ENCODE measurements around the gene NDUFA3. TPM values are rescaled to one million over a fixed set of nuclear protein-coding genes. Genes with fewer than 3 reads are reported as not detected.

The NDUFA3 gene
- total RNA-seq, 2 experiments from 2014 or later, result 138 to 152 TPM

DNA sequence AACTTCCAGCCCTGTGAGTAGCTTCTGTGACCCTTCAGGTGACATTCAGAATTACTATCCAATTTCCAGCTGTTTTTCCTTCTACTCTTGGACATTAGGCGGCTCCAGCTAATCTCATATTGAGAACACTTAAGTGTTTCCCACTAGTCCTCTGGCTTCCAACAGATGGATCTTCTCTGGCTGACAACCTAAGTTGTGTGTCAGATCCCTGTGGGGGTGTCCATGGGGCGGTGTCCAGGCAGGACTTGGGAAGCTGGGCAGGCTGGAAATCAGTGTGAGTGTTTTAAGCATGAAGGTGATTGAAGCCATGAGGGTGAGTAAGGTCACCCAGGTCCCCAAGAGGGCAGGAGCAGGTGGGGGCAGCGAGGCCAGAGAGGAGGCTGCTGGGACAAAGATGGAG is 45.0 kb downstream of the NDUFA3 start:
- DNase-seq, result no peak
- no peak for ATAC-seq
- H3K4me1 Mint-ChIP-seq (ENCODE audit: low read depth), result no peaks in the 10 kb centered on the region
- H3K4me3 Mint-ChIP-seq, result no peak overlapping the region
- peaks cover 70% of the 10 kb centered on the region for H3K36me3 Mint-ChIP-seq (ENCODE audit: low read depth)
- CTCF ChIA-PET, result no interaction called here
- H3K27me3 Mint-ChIP-seq (ENCODE audit: low read depth), result no peaks in the 10 kb centered on the region
- no peak overlapping the region for H3K27ac Mint-ChIP-seq
- POLR2A ChIA-PET, result interaction anchor here (0.9 to 2.8 kb wide), 2 partner anchors 11 to 12 kb away, joined by 3 to 12 read pairs; partner anchors contain the start of genes CNOT3 and LENG1
- H3K9me3 Mint-ChIP-seq (ENCODE audit: insufficient read depth), result no peaks in the 10 kb centered on the region

DNA sequence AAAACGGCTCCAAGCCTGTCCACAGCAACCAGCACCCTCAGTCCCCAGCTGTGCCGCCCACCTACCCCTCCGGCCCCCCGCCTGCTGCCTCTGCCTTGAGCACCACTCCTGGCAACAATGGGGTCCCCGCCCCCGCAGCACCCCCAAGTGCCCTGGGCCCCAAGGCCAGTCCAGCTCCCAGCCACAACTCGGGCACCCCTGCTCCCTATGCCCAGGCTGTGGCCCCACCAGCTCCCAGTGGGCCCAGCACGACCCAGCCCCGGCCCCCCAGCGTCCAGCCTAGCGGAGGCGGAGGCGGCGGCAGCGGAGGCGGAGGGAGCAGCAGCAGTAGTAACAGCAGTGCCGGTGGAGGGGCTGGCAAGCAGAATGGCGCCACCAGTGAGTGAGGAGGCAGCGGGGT is 45.5 kb downstream of the NDUFA3 start:
- ATAC-seq (no peak), DNase-seq (no peak)
- Mint-ChIP-seq H3K9me3 (ENCODE audit: insufficient read depth) (no peaks in the 10 kb centered on the region), H3K27ac (no peak overlapping the region), H3K4me1 (ENCODE audit: low read depth) (peaks cover under 1% of the 10 kb centered on the region), H3K4me3 (no peak overlapping the region), H3K27me3 (ENCODE audit: low read depth) (no peaks in the 10 kb centered on the region), H3K36me3 (ENCODE audit: low read depth) (peaks cover 69% of the 10 kb centered on the region)
- ChIA-PET CTCF (no interaction called here), POLR2A (interaction anchor here (0.9 to 2.8 kb wide), 2 partner anchors 11 kb away, joined by 3 to 12 read pairs; partner anchors contain the start of genes CNOT3 and LENG1)

DNA sequence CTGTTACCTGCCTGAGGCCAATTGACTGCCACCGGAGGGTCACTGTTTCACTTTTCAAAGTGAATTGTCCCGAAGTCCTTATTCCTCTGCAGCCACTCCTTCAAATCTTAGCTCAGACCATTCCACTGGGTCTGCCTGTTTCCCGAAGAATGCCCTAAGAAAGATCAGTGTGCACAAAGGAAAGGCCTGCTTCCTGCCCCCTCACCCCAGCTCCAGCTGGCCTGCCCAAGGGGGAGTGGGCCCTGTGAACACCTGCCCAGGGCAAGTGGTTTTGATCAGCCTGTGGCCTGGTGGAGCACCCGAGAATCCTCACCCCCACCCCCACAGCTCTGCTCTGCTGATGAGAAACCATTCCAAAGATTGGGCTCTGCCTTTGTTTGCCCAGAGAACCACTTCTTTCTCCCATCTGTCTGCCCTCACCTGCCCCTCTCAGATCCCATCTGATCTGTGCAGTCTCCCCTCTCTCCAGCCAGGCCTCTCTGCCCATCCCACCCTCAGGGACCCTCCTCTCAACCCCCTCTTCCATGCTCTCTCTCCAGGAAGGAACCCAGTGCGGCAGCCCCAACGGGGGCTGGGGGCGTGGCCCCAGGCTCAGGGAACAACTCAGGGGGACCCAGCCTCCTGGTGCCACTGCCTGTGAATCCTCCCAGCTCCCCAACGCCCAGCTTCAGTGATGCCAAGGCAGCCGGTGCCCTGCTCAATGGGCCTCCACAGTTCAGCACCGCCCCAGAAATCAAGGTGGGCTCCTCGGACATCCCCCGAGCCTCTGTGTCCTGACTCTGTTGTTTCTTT is 46.6 kb downstream of the NDUFA3 start:
- H3K27ac Mint-ChIP-seq, result no peak overlapping the region
- H3K36me3 Mint-ChIP-seq (ENCODE audit: low read depth), result peaks cover 69% of the 10 kb centered on the region
- ChIA-PET POLR2A (interaction anchor here (2.8 kb wide), 1 partner anchor 10 kb away, joined by 12 read pairs; the partner anchor contains the start of gene LENG1), CTCF (no interaction called here)
- H3K4me3 Mint-ChIP-seq, result no peak overlapping the region
- no peaks in the 10 kb centered on the region for H3K27me3 Mint-ChIP-seq (ENCODE audit: low read depth)
- H3K9me3 Mint-ChIP-seq (ENCODE audit: insufficient read depth), result no peaks in the 10 kb centered on the region
- ATAC-seq (no peak), DNase-seq (no peak)
- H3K4me1 Mint-ChIP-seq (ENCODE audit: low read depth), result peaks cover 9% of the 10 kb centered on the region

- ATAC-seq (no peak), DNase-seq (no peak)
- Mint-ChIP-seq H3K36me3 (ENCODE audit: low read depth) (peaks cover 70% of the 10 kb centered on the region), H3K27ac (peak overlapping the region; percentile 36), H3K9me3 (ENCODE audit: insufficient read depth) (no peaks in the 10 kb centered on the region), H3K4me1 (ENCODE audit: low read depth) (peaks cover 25% of the 10 kb centered on the region), H3K27me3 (ENCODE audit: low read depth) (no peaks in the 10 kb centered on the region), H3K4me3 (no peak overlapping the region)
- ChIA-PET POLR2A (no interaction called here), CTCF (interaction anchor here (1.1 to 1.6 kb wide), 2 partner anchors 15 to 83 kb away, joined by 3 read pairs; no protein-coding TSS in a partner anchor)
Observed at GRCh38 chr19:54151362-54152035, 48.8 kb downstream of the NDUFA3 start.

DNA sequence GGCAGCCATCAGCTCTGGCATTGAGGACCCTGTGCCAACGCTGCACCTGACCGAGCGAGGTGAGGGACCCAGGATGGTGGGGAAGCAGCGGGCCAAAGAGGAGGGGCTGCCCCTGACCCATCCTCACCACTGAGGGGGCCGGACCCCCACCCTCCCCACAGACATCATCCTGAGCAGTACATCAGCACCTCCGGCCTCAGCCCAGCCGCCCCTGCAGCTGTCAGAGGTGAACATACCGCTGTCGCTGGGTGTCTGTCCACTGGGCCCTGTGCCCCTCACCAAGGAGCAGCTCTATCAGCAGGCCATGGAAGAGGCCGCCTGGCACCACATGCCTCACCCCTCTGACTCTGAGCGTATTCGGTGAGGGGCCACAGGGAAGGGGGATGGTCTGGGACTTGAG is 49.6 kb downstream of the NDUFA3 start:
- Mint-ChIP-seq H3K27me3 (ENCODE audit: low read depth) (no peaks in the 10 kb centered on the region), H3K27ac (no peak overlapping the region), H3K36me3 (ENCODE audit: low read depth) (peaks cover 70% of the 10 kb centered on the region), H3K4me3 (no peak overlapping the region), H3K4me1 (ENCODE audit: low read depth) (peaks cover 30% of the 10 kb centered on the region), H3K9me3 (ENCODE audit: insufficient read depth) (no peaks in the 10 kb centered on the region)
- ChIA-PET POLR2A (no interaction called here), CTCF (no interaction called here)
- DNase-seq (no peak), ATAC-seq (no peak)

DNA sequence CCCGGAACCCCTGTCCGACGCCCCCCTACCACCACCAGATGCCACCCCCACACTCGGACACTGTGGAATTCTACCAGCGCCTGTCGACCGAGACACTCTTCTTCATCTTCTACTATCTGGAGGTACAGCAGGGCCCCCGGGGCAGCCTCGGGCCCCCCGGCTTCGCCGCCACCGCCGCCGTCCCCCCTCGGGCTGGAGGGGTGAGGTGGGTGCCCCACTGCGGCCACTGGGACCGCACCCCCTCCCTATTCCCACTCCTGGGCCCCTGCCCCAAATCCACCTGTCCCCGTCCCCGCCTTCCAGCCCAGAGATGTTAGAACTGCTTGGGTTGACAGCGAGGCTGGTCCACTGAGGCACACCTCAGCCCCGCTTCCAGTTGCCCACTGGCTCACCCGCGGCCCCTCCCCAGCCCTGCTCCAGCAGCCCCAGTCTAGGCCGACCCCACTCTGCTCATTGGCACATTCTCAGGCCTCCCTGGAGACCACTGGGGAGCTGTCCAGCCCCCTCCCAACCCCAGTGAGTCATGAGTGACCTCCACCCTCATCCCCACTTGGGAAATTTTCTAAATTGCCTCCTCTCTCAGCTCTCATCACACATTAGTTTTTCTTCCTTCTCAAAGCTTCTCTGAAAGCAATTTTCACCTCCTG is 50.3 kb downstream of the NDUFA3 start:
- H3K4me1 Mint-ChIP-seq (ENCODE audit: low read depth), result peaks cover 33% of the 10 kb centered on the region
- ATAC-seq, result no peak
- no peak for DNase-seq
- H3K4me3 Mint-ChIP-seq, result no peak overlapping the region
- H3K9me3 Mint-ChIP-seq (ENCODE audit: insufficient read depth), result no peaks in the 10 kb centered on the region
- ChIA-PET POLR2A (no interaction called here), CTCF (no interaction called here)
- peaks cover 72% of the 10 kb centered on the region for H3K36me3 Mint-ChIP-seq (ENCODE audit: low read depth)
- H3K27me3 Mint-ChIP-seq (ENCODE audit: low read depth), result no peaks in the 10 kb centered on the region
- H3K27ac Mint-ChIP-seq, result no peak overlapping the region

DNA sequence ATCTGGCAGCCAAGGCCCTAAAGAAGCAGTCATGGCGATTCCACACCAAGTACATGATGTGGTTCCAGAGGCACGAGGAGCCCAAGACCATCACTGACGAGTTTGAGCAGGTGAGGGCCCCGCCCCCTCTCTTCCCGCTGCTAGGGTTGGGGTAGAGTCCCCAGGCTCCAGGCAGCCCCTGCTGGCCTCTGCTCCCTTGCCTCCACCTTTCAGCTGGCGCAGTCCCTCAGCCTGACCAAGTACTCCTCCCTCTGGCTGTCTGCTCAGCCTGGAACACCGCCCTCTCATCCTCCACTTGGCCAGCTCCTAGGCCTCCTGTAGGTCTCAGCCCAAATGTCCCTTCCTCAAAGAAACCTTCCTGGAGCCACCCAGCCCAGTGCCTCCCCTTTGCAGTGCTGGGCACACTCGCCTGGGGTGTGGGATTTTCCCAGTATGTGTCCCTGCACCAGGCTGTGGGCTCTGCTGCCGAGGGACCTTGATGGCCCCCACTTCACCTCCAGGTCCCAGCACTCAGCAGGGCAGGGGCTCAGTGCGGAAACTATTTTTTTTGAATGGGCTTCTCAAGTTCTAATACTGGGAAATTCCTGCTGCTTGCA is 51.2 kb downstream of the NDUFA3 start:
- Mint-ChIP-seq H3K36me3 (ENCODE audit: low read depth) (peaks cover 76% of the 10 kb centered on the region), H3K9me3 (ENCODE audit: insufficient read depth) (no peaks in the 10 kb centered on the region), H3K27me3 (ENCODE audit: low read depth) (no peaks in the 10 kb centered on the region), H3K27ac (no peak overlapping the region), H3K4me1 (ENCODE audit: low read depth) (peaks cover 41% of the 10 kb centered on the region), H3K4me3 (no peak overlapping the region)
- DNase-seq, result no peak
- ChIA-PET POLR2A (no interaction called here), CTCF (no interaction called here)
- ATAC-seq, result no peak

DNA sequence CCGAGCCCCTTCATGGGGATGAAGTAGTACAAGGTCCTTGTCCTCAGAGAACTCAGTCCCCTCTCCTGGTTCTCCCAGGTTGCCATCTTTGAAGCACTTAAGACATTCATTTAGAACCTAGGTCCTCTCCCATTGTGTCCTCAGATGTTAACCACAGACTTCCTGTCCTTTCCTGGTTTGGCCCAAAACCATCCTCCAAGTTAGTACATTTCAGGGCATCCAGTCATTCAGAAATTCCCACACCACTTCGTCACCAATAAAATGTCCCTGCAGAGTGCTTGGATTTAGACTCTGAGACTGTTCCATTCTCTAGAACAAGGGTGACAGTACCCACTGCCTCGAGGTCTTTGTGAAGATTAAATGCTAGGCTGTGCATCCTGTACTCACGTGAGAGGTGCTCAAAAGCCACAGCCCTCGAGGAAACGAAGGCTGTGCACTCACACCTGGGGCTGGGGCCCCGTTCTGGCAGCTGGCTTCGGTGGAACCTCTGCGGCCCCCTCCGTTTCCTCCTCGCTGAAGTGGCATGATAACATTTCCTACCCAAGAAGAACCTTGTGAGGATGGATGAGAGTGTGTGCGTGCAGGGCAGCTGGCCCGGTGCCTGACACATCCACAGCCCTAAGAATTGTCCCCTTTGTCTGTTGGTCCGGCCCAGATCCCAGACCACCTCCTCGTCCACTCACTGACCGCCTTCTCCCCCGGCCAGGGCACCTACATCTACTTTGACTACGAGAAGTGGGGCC is 52.1 kb downstream of the NDUFA3 start:
- DNase-seq (peak; percentile 75), ATAC-seq (no peak)
- H3K36me3 Mint-ChIP-seq (ENCODE audit: low read depth), result peaks cover 72% of the 10 kb centered on the region
- ChIA-PET CTCF (interaction anchor here (0.6 kb wide), 1 partner anchor 18 kb away, joined by 3 read pairs; the partner anchor contains the start of gene CNOT3), POLR2A (no interaction called here)
- peaks cover 43% of the 10 kb centered on the region for H3K4me1 Mint-ChIP-seq (ENCODE audit: low read depth)
- H3K4me3 Mint-ChIP-seq, result peak overlapping the region; percentile 18
- H3K27me3 Mint-ChIP-seq (ENCODE audit: low read depth), result no peaks in the 10 kb centered on the region
- H3K27ac Mint-ChIP-seq, result peak overlapping the region; percentile 92
- H3K9me3 Mint-ChIP-seq (ENCODE audit: insufficient read depth), result no peaks in the 10 kb centered on the region

GRCh38 chr19:54155694-54156093 is 53.0 kb downstream of the NDUFA3 start:
- H3K4me3 Mint-ChIP-seq, result no peak overlapping the region
- H3K27me3 Mint-ChIP-seq (ENCODE audit: low read depth), result no peaks in the 10 kb centered on the region
- DNase-seq, result no peak
- ATAC-seq, result no peak
- peaks cover 66% of the 10 kb centered on the region for H3K36me3 Mint-ChIP-seq (ENCODE audit: low read depth)
- no peak overlapping the region for H3K27ac Mint-ChIP-seq
- POLR2A ChIA-PET, result no interaction called here
- H3K4me1 Mint-ChIP-seq (ENCODE audit: low read depth), result peaks cover 51% of the 10 kb centered on the region
- H3K9me3 Mint-ChIP-seq (ENCODE audit: insufficient read depth), result no peaks in the 10 kb centered on the region
- CTCF ChIA-PET, result no interaction called here

GRCh38 chr19:54156490-54156889 is 53.8 kb downstream of the NDUFA3 start:
- no peaks in the 10 kb centered on the region for H3K9me3 Mint-ChIP-seq (ENCODE audit: insufficient read depth)
- no peak for DNase-seq
- H3K36me3 Mint-ChIP-seq (ENCODE audit: low read depth), result peaks cover 60% of the 10 kb centered on the region
- no peak overlapping the region for H3K27ac Mint-ChIP-seq
- no peak overlapping the region for H3K4me3 Mint-ChIP-seq
- POLR2A ChIA-PET, result interaction anchor here (1.2 to 1.4 kb wide), 2 partner anchors 13 to 20 kb away, joined by 3 read pairs; no protein-coding TSS in a partner anchor
- no peaks in the 10 kb centered on the region for H3K27me3 Mint-ChIP-seq (ENCODE audit: low read depth)
- CTCF ChIA-PET, result no interaction called here
- no peak for ATAC-seq
- peaks cover 55% of the 10 kb centered on the region for H3K4me1 Mint-ChIP-seq (ENCODE audit: low read depth)

GRCh38 chr19:54156953-54157352 is 54.3 kb downstream of the NDUFA3 start:
- Mint-ChIP-seq H3K27me3 (ENCODE audit: low read depth) (no peaks in the 10 kb centered on the region), H3K27ac (peak overlapping the region; percentile 78), H3K4me1 (ENCODE audit: low read depth) (peaks cover 58% of the 10 kb centered on the region), H3K36me3 (ENCODE audit: low read depth) (peaks cover 55% of the 10 kb centered on the region), H3K4me3 (no peak overlapping the region), H3K9me3 (ENCODE audit: insufficient read depth) (no peaks in the 10 kb centered on the region)
- CTCF ChIA-PET, result no interaction called here
- DNase-seq, result no peak
- ATAC-seq, result no peak
- POLR2A ChIA-PET, result interaction anchor here (0.8 to 1.4 kb wide), 3 partner anchors 13 to 20 kb away, joined by 3 to 4 read pairs (median 3); no protein-coding TSS in a partner anchor

Data from activated CD8-positive, alpha-beta T cell treated with anti-CD3 and anti-CD28 coated beads, Interleukin-2, amount 10 ng/mL, durations not matched to agents 7 days and 5 days (primary cell).